Left lobe of liver (tissue), 2 donors: ENCODE results near the gene KCNAB2. TPM values are rescaled to one million over a fixed set of nuclear protein-coding genes. Genes with fewer than 3 reads are reported as not detected.

ENCODE experiments used
- ATAC-seq: fragments of 200-7000 bp; cut with Tn5 transposase; one replicate; pipeline ENCODE4 v1.9.1; 2020; ENCODE audit warnings: mild to moderate bottlenecking, moderate library complexity
- DNase-seq: peaks from one replicate; pipeline ENCODE4 v3.0.0-alpha.2; 2020; ENCODE audit warnings: low spot score
- total RNA-seq: library from RNA; stranded (reverse); gene quantifications from one replicate; pipeline ENCODE4 v1.2.1, GENCODE V29; 2021
- donor health status: DM: no; HTN: no; CAD: no; lungs with moderate emphysema.
- donor health status: DM: no; HTN: yes; CAD: no.

The KCNAB2 gene
- total RNA-seq, 1 donor from 2014 or later: 6.9 TPM

GRCh38 chr1:6144175-6144574, 98.5 kb downstream of the KCNAB2 start:
- DNase-seq (no peak), ATAC-seq (no peak)

- no peak for ATAC-seq
- no peak for DNase-seq
Observed at GRCh38 chr1:6144647-6145395, 99.1 kb downstream of the KCNAB2 start.

- ATAC-seq (no peak), DNase-seq (no peak)
Observed at GRCh38 chr1:6145396-6145750, 99.7 kb downstream of the KCNAB2 start.

- ATAC-seq (no peak), DNase-seq (no peak)
Observed at GRCh38 chr1:6145864-6146410, 100.2 kb downstream of the KCNAB2 start.

GRCh38 chr1:6148497-6149241, 103.0 kb downstream of the KCNAB2 start:
- ATAC-seq: peak; percentile 69
- no peak for DNase-seq

GRCh38 chr1:6149597-6149996, 103.9 kb downstream of the KCNAB2 start:
- DNase-seq (no peak), ATAC-seq (no peak)

- ATAC-seq: no peak
- DNase-seq: no peak
Observed at GRCh38 chr1:6150006-6150938, 104.6 kb downstream of the KCNAB2 start.

Other genes starting within 250 kb of the KCNAB2 start
- gene NPHP4, start 53.5 kb upstream of the KCNAB2 start, total RNA-seq: 4.5 TPM
- gene CHD5, start 134.4 kb downstream of the KCNAB2 start, total RNA-seq: 0.08 TPM
- gene RPL22, start 153.7 kb downstream of the KCNAB2 start, total RNA-seq: 109 TPM
- 17.7 TPM for gene RNF207, start 160.2 kb downstream of the KCNAB2 start, total RNA-seq
- 25.9 TPM for gene ICMT, start 190.1 kb downstream of the KCNAB2 start, total RNA-seq
- not detected for gene HES3, start 198.3 kb downstream of the KCNAB2 start, total RNA-seq
- gene GPR153, start 215.2 kb downstream of the KCNAB2 start, total RNA-seq: 40.0 TPM